PC-9 (cell line): Measurements from ENCODE around the gene SPATA16. TPM values are rescaled to one million over a fixed set of nuclear protein-coding genes. Genes with fewer than 3 reads are reported as not detected.
A peak's percentile ranks its signal among the peaks of the same experiment; 100 is the strongest.

Source experiments
- BruUV-seq: library from RNA; stranded (reverse); fragments of 400-500 nt; replicated peaks from 2 replicates; lab custom pipeline; 2021; lab: Mats Ljungman, UMichigan
- CTCF ChIA-PET: fragments of 300-600 bp; sonication (Branson Sonifier 250); formaldehyde crosslinking; loops from one replicate; lab custom pipeline; 2022; ENCODE audit warnings: antibody characterized with exemption; lab: Charles Lee
- POLR2A ChIA-PET: fragments of 300-600 bp; sonication (Branson Sonifier 250); formaldehyde crosslinking; loops from one replicate; lab custom pipeline; 2022; ENCODE audit warnings: antibody characterized with exemption; ENCODE audit not compliant: unreplicated experiment; lab: Charles Lee
- DNase-seq, 2 experiments: peaks; one replicate each; pipeline versions ENCODE4 v3.0.0 to v3.0.0-alpha.2; 2015 to 2022; ENCODE audit warnings: mixed read lengths in 1 of 2
- H2AFZ ChIP-seq: fragments of 200-600 bp; sonication (generic); 2 replicates; pipeline ENCODE4 v1.8.1; 2017; ENCODE audit warnings: antibody characterized with exemption
- H3F3A ChIP-seq: fragments of 200-600 bp; sonication (generic); 2 replicates; pipeline ENCODE4 v1.8.1; 2017; ENCODE audit warnings: antibody characterized with exemption, mild to moderate bottlenecking, low read depth; ENCODE audit not compliant: insufficient read depth
- H3K27ac ChIP-seq: fragments of 200-600 bp; sonication (generic); 2 replicates; pipeline ENCODE4 v1.6.1; 2016; ENCODE audit warnings: mixed run types
- H3K27me3 ChIP-seq: fragments of 200-600 bp; sonication (generic); 2 replicates; pipeline ENCODE4 v1.6.1; 2016; ENCODE audit warnings: low read depth, mixed run types; ENCODE audit not compliant: insufficient read depth
- H3K36me3 ChIP-seq: fragments of 200-600 bp; sonication (generic); 2 replicates; pipeline ENCODE4 v1.6.1; 2016; ENCODE audit warnings: low read depth, mixed run types
- H3K4me1 ChIP-seq: fragments of 200-600 bp; sonication (generic); replicated peaks from 2 replicates; pipeline ENCODE4 v1.6.1; 2016; ENCODE audit warnings: mixed run types; ENCODE audit not compliant: insufficient read depth
- H3K4me2 ChIP-seq: fragments of 200-600 bp; sonication (generic); 2 replicates; pipeline ENCODE4 v1.6.1; 2017; ENCODE audit warnings: mixed run types
- H3K4me3 ChIP-seq: fragments of 200-600 bp; sonication (generic); 2 replicates; pipeline ENCODE4 v1.6.1; 2016; ENCODE audit warnings: mixed run types
- H3K79me2 ChIP-seq: fragments of 200-600 bp; sonication (generic); 2 replicates; pipeline ENCODE4 v1.6.1; 2017; ENCODE audit warnings: low read depth, mixed run types
- H3K9me2 ChIP-seq: fragments of 200-600 bp; sonication (generic); 2 replicates; pipeline ENCODE4 v1.8.1; 2017; ENCODE audit warnings: mild to moderate bottlenecking; ENCODE audit not compliant: insufficient read depth
- H3K9me3 ChIP-seq: fragments of 200-600 bp; sonication (generic); 2 replicates; pipeline ENCODE4 v1.8.1; 2016; ENCODE audit warnings: low read depth; ENCODE audit not compliant: insufficient read depth
- H4K20me1 ChIP-seq: fragments of 200-600 bp; sonication (generic); 2 replicates; pipeline ENCODE4 v1.8.1; 2017; ENCODE audit not compliant: insufficient read depth
- CTCF ChIP-seq: fragments of 200-600 bp; sonication (generic); conservative IDR thresholded peaks from 2 replicates; pipeline ENCODE4 v1.6.1; 2017; ENCODE audit warnings: mixed run types, antibody characterized with exemption, mild to moderate bottlenecking, moderate library complexity
- EZH2 ChIP-seq: fragments of 200-600 bp; sonication (generic); IDR thresholded peaks from 2 replicates; pipeline ENCODE4 v1.8.0; 2017; ENCODE audit warnings: antibody characterized with exemption, low read depth
- intact Hi-C: fragments of 100-400 bp; cut with micrococcal nuclease; formaldehyde crosslinking; loops from one replicate; pipeline ENCODE4 v1.10.0; 2022; ENCODE audit not compliant: unreplicated experiment
- total RNA-seq: library from RNA; stranded (reverse); gene quantifications from 2 replicates; pipeline ENCODE4 v1.2.3, GENCODE V29; 2021

SPATA16 gene
- total RNA-seq, 1 experiment from 2014 or later: not detected

GRCh38 chr3:172918165-172918564 lies 222.9 kb downstream of the SPATA16 start:
- Histone ChIP-seq H3K79me2 (no peaks in the 10 kb centered on the region), H3K4me3 (no peak overlapping the region), H3K9me2 (no peaks in the 10 kb centered on the region), H4K20me1 (no peaks in the 10 kb centered on the region), H3K4me1 (no peaks in the 10 kb centered on the region), H3K27me3 (no peaks in the 10 kb centered on the region), H3F3A (no peaks in the 10 kb centered on the region), H2AFZ (no peak overlapping the region), H3K9me3 (no peaks in the 10 kb centered on the region), H3K4me2 (no peak overlapping the region), H3K27ac (no peak overlapping the region), H3K36me3 (no peaks in the 10 kb centered on the region)
- DNase-seq: no peak
- ChIA-PET CTCF (no interaction called here), POLR2A (no interaction called here)
- no TSS peak for BruUV-seq
- TF ChIP-seq CTCF: no peak
- no peak for TF ChIP-seq EZH2
- intact Hi-C loops: no loop called here

GRCh38 chr3:172915911-172916514 lies 225.0 kb downstream of the SPATA16 start:
- POLR2A ChIA-PET: no interaction called here

GRCh38 chr3:172914854-172915253 lies 226.2 kb downstream of the SPATA16 start:
- intact Hi-C loops: no loop called here
- Histone ChIP-seq H2AFZ (no peak overlapping the region), H3K27ac (no peak overlapping the region), H4K20me1 (no peaks in the 10 kb centered on the region), H3K27me3 (no peaks in the 10 kb centered on the region), H3F3A (no peaks in the 10 kb centered on the region), H3K9me2 (no peaks in the 10 kb centered on the region), H3K4me3 (no peak overlapping the region), H3K4me1 (no peaks in the 10 kb centered on the region), H3K9me3 (no peaks in the 10 kb centered on the region), H3K36me3 (no peaks in the 10 kb centered on the region), H3K4me2 (no peak overlapping the region), H3K79me2 (no peaks in the 10 kb centered on the region)
- no peak for DNase-seq
- CTCF ChIA-PET: no interaction called here
- POLR2A ChIA-PET: no interaction called here
- TF ChIP-seq CTCF: no peak
- TF ChIP-seq EZH2: no peak
- BruUV-seq: no TSS peak

More at GRCh38 chr3:172915911-172916514, 225.0 kb downstream of the SPATA16 start:
- no peaks in the 10 kb centered on the region for H4K20me1 ChIP-seq
- H3K9me2 ChIP-seq: no peaks in the 10 kb centered on the region
- BruUV-seq: no TSS peak
- intact Hi-C loops: loop anchor here (2.0 kb wide), 1 partner anchor 59 kb away; no protein-coding TSS in a partner anchor
- H3K27ac ChIP-seq: no peak overlapping the region
- DNase-seq: peak in 1 of 2 experiments; percentile 2
- H2AFZ ChIP-seq: no peak overlapping the region
- H3K4me1 ChIP-seq: no peaks in the 10 kb centered on the region
- no peak overlapping the region for H3K4me2 ChIP-seq
- no peak for TF ChIP-seq CTCF
- no peak for TF ChIP-seq EZH2
- no peak overlapping the region for H3K4me3 ChIP-seq
- CTCF ChIA-PET: interaction anchor here (0.7 kb wide), 1 partner anchor 76 kb away, joined by 5 read pairs; no protein-coding TSS in a partner anchor
- no peaks in the 10 kb centered on the region for H3K79me2 ChIP-seq
- H3K36me3 ChIP-seq: no peaks in the 10 kb centered on the region
- H3K27me3 ChIP-seq: no peaks in the 10 kb centered on the region
- no peaks in the 10 kb centered on the region for H3F3A ChIP-seq
- H3K9me3 ChIP-seq: no peaks in the 10 kb centered on the region
